ENCODE results near the gene EDRF1.

Gene EDRF1

GRCh38 chr10:125783408-125783807 is 63.9 kb downstream of the EDRF1 start:
- TF ChIP-seq CTCF (IDR thresholded peaks at IDR 0.05; ENCODE audit: low read depth, low read length, missing control alignments) = no peak
- in situ Hi-C loops (cut with HindIII; ENCODE audit: low sequenced_read_pairs) = no loop called here

GRCh38 chr10:125783957-125784356 is 64.4 kb downstream of the EDRF1 start:
- no peak overlapping the region for H3K4me3 ChIP-seq (ENCODE audit: low read depth, low read length)
- no peak for DNase-seq (ENCODE audit: low read depth)
- in situ Hi-C loops (cut with HindIII; ENCODE audit: low sequenced_read_pairs) = no loop called here
- TF ChIP-seq CTCF (IDR thresholded peaks at IDR 0.05; ENCODE audit: low read depth, low read length, missing control alignments) = no peak

More at GRCh38 chr10:125783408-125783807, 63.9 kb downstream of the EDRF1 start:
- no peak overlapping the region for H3K4me3 ChIP-seq (ENCODE audit: low read depth, low read length)
- DNase-seq (ENCODE audit: low read depth) = no peak

- in situ Hi-C loops (cut with HindIII; ENCODE audit: low sequenced_read_pairs) = no loop called here
- H3K4me3 ChIP-seq (ENCODE audit: low read depth, low read length) = no peak overlapping the region
- no peak for DNase-seq (ENCODE audit: low read depth)
- TF ChIP-seq CTCF (IDR thresholded peaks at IDR 0.05; ENCODE audit: low read depth, low read length, missing control alignments) = no peak
These were observed 66.3 kb downstream of the EDRF1 start for GRCh38 chr10:125785791-125786190.

- DNase-seq (ENCODE audit: low read depth) = no peak
- in situ Hi-C loops (cut with HindIII; ENCODE audit: low sequenced_read_pairs) = no loop called here
- no peak overlapping the region for H3K4me3 ChIP-seq (ENCODE audit: low read depth, low read length)
- TF ChIP-seq CTCF (IDR thresholded peaks at IDR 0.05; ENCODE audit: low read depth, low read length, missing control alignments) = no peak
These were observed 68.9 kb downstream of the EDRF1 start for GRCh38 chr10:125788156-125789034.

GRCh38 chr10:125792342-125793300 is 73.1 kb downstream of the EDRF1 start:
- H3K4me3 ChIP-seq (ENCODE audit: low read depth, low read length) = no peak overlapping the region
- DNase-seq (ENCODE audit: low read depth) = no peak
- in situ Hi-C loops (cut with HindIII; ENCODE audit: low sequenced_read_pairs) = no loop called here
- TF ChIP-seq CTCF (IDR thresholded peaks at IDR 0.05; ENCODE audit: low read depth, low read length, missing control alignments) = no peak

GRCh38 chr10:125795128-125795527 is 75.6 kb downstream of the EDRF1 start:
- no peak for TF ChIP-seq CTCF (IDR thresholded peaks at IDR 0.05; ENCODE audit: low read depth, low read length, missing control alignments)

More at GRCh38 chr10:125795128-125795527, 75.6 kb downstream of the EDRF1 start:
- no peak overlapping the region for H3K4me3 ChIP-seq (ENCODE audit: low read depth, low read length)
- DNase-seq (ENCODE audit: low read depth) = no peak
- in situ Hi-C loops (cut with HindIII; ENCODE audit: low sequenced_read_pairs) = no loop called here
